ENCODE measurements around the gene EZR.

Gene EZR

GRCh38 chr6:158774717-158775449 lies 44.3 kb downstream of the EZR start:
- no peaks in the 10 kb centered on the region for H3K9me3 ChIP-seq (ENCODE audit: control insufficient read depth, insufficient read depth, low read depth, low read length)
- TF ChIP-seq CTCF (tag by site-specific recombination; IDR thresholded peaks at IDR 0.05) = no peak
- no peak for TF ChIP-seq ZFP41 (tag by site-specific recombination; IDR thresholded peaks at IDR 0.05; ENCODE audit: borderline replicate concordance)
- no peak for TF ChIP-seq ATF2 (tag by site-specific recombination; IDR thresholded peaks at IDR 0.05; ENCODE audit: low read depth)
- no peak for TF ChIP-seq ZNF529 (tag by site-specific recombination; IDR thresholded peaks at IDR 0.05; ENCODE audit: insufficient replicate concordance)
- TF ChIP-seq ZNF843 (tag by site-specific recombination; IDR thresholded peaks at IDR 0.05) = no peak
- TF ChIP-seq ZNF571 (tag by site-specific recombination; IDR thresholded peaks at IDR 0.05) = no peak
- TF ChIP-seq ZNF585B (tag by site-specific recombination; IDR thresholded peaks at IDR 0.05) = no peak
- TF ChIP-seq TCF7L2 (IDR thresholded peaks at IDR 0.05; ENCODE audit: borderline replicate concordance, low read depth, low read length) = no peak
- no peak for TF ChIP-seq ZNF280C (tag by site-specific recombination; IDR thresholded peaks at IDR 0.05)
- no peak for TF ChIP-seq ZNF558 (tag by site-specific recombination; IDR thresholded peaks at IDR 0.05)
- TF ChIP-seq ZNF16 (tag by site-specific recombination; IDR thresholded peaks at IDR 0.05; ENCODE audit: low read depth) = no peak
- ChIA-PET CTCF (interaction anchor here (0.6 to 1.3 kb wide), 2 partner anchors 67 to 198 kb away, joined by 3 read pairs; no protein-coding TSS in a partner anchor), POLR2A (interaction anchor here (0.6 kb wide), 2 partner anchors 37 to 95 kb away, joined by 4 read pairs; no protein-coding TSS in a partner anchor)
- H3K36me3 ChIP-seq (ENCODE audit: control insufficient read depth in 2 of 2, insufficient read depth in 1 of 2, low read length in 2 of 2) = peaks cover 25 to 98% of the 10 kb centered on the region in 2 experiments
- H3K4me3 ChIP-seq (ENCODE audit: low read depth, low read length) = no peak overlapping the region
- H3K27ac ChIP-seq (ENCODE audit: extremely low read depth, low read depth, low read length) = no peak overlapping the region
- no peaks in the 10 kb centered on the region for H3K4me1 ChIP-seq (ENCODE audit: control insufficient read depth, insufficient read depth, low read length)

GRCh38 chr6:158773581-158774449 lies 45.4 kb downstream of the EZR start:
- no peak overlapping the region for H3K4me3 ChIP-seq (ENCODE audit: low read depth, low read length)
- POLR2A ChIA-PET = interaction anchor here (0.6 kb wide), 1 partner anchor 171 kb away, joined by 3 read pairs; no protein-coding TSS in a partner anchor
- CTCF ChIA-PET = no interaction called here
- TF ChIP-seq ZNF707 (tag by site-specific recombination; IDR thresholded peaks at IDR 0.05) = no peak
- no peak for TF ChIP-seq ZXDB (tag by site-specific recombination; IDR thresholded peaks at IDR 0.05)
- TF ChIP-seq ZFP41 (tag by site-specific recombination; IDR thresholded peaks at IDR 0.05; ENCODE audit: borderline replicate concordance) = no peak
- TF ChIP-seq ZNF280D (tag by site-specific recombination; IDR thresholded peaks at IDR 0.05) = no peak
- TF ChIP-seq ZNF639 (tag by site-specific recombination; IDR thresholded peaks at IDR 0.05) = no peak
- no peak for TF ChIP-seq ZNF600 (tag by site-specific recombination; IDR thresholded peaks at IDR 0.05)
- TF ChIP-seq PRDM1 (tag by site-specific recombination; IDR thresholded peaks at IDR 0.05) = no peak
- no peak for TF ChIP-seq AEBP2 (tag by site-specific recombination; IDR thresholded peaks at IDR 0.05; ENCODE audit: borderline replicate concordance)
- no peak for TF ChIP-seq ZNF155 (tag by site-specific recombination; IDR thresholded peaks at IDR 0.05)
- no peak for TF ChIP-seq IKZF3 (tag by site-specific recombination; IDR thresholded peaks at IDR 0.05)

More at GRCh38 chr6:158773581-158774449, 45.4 kb downstream of the EZR start:
- Histone ChIP-seq H3K9me3 (ENCODE audit: control insufficient read depth, insufficient read depth, low read depth, low read length) (no peaks in the 10 kb centered on the region), H3K27ac (ENCODE audit: extremely low read depth, low read depth, low read length) (no peak overlapping the region), H3K36me3 (ENCODE audit: control insufficient read depth in 2 of 2, insufficient read depth in 1 of 2, low read length in 2 of 2) (peaks cover 30 to 100% of the 10 kb centered on the region in 2 experiments), H3K4me1 (ENCODE audit: control insufficient read depth, insufficient read depth, low read length) (no peaks in the 10 kb centered on the region)

Data from HEK293 (cell line).